ENCODE measurements around the gene CFC1.
"Not testable (repeated sequence)": the region's sequence is repeated elsewhere in the genome, so short reads cannot be mapped to it uniquely, and the experiment has no call there.

DNA sequence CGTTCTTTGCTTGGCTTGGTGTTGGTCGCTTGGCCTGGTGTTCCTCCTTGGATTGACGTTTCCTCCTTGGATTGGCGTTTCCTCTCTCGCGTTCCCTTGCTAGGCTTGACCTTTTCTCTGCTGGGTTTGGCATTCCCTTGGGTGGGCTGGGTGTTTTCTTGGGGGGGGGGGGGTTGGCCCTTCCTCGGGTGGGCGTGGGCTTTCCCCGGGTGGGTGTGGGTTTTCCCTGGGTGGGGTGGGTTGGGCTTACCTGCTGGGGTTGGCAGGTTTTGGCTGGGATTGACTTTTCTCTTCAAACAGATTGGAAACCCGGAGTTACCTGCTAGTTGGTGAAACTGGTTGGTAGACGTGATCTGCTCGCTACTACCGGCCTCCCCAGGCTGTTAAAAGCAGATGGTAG lies 11.8 kb upstream of the CFC1 start, which contains the start of gene POTEJ:
- TF ChIP-seq, protein P1, sequence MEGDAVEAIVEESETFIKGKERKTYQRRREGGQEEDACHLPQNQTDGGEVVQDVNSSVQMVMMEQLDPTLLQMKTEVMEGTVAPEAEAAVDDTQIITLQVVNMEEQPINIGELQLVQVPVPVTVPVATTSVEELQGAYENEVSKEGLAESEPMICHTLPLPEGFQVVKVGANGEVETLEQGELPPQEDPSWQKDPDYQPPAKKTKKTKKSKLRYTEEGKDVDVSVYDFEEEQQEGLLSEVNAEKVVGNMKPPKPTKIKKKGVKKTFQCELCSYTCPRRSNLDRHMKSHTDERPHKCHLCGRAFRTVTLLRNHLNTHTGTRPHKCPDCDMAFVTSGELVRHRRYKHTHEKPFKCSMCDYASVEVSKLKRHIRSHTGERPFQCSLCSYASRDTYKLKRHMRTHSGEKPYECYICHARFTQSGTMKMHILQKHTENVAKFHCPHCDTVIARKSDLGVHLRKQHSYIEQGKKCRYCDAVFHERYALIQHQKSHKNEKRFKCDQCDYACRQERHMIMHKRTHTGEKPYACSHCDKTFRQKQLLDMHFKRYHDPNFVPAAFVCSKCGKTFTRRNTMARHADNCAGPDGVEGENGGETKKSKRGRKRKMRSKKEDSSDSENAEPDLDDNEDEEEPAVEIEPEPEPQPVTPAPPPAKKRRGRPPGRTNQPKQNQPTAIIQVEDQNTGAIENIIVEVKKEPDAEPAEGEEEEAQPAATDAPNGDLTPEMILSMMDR (IDR thresholded peaks at IDR 0.05): not testable (repeated sequence)
- not testable (repeated sequence) for TF ChIP-seq POLR2A (IDR thresholded peaks at IDR 0.05)

All from ovary (tissue), 3 donors.